Omental fat pad (tissue), 4 donors: Measurements from ENCODE around the gene USP7. TPM values are rescaled to one million over a fixed set of nuclear protein-coding genes. Genes with fewer than 3 reads are reported as not detected.

Experiments
- ATAC-seq: fragments of 150-250 bp; one replicate; pipeline ENCODE4 v1.9.1; 2016; ENCODE audit warnings: mild to moderate bottlenecking, moderate library complexity; ENCODE audit not compliant: low FRiP score
- DNase-seq: peaks from one replicate; pipeline ENCODE4 v3.0.0-alpha.2; 2019; ENCODE audit warnings: low spot score
- CTCF ChIP-seq, 3 donors: fragments of 450-650 bp; IDR thresholded peaks; one replicate each; pipeline ENCODE4 v1.5.1; 2016 to 2017; ENCODE audit warnings: antibody characterized with exemption in 3 of 3, mild to moderate bottlenecking in 3 of 3, moderate library complexity in 2 of 3
- total RNA-seq, 4 donors: library from RNA; depleted of rRNA; stranded (reverse); fragments of >200 nt; gene quantifications; one replicate each; pipeline ENCODE4 v1.1.0, GENCODE V29; 2016

Gene USP7
- total RNA-seq, 4 donors from 2014 or later: 71.2 to 138 (median 97.0) TPM

DNA sequence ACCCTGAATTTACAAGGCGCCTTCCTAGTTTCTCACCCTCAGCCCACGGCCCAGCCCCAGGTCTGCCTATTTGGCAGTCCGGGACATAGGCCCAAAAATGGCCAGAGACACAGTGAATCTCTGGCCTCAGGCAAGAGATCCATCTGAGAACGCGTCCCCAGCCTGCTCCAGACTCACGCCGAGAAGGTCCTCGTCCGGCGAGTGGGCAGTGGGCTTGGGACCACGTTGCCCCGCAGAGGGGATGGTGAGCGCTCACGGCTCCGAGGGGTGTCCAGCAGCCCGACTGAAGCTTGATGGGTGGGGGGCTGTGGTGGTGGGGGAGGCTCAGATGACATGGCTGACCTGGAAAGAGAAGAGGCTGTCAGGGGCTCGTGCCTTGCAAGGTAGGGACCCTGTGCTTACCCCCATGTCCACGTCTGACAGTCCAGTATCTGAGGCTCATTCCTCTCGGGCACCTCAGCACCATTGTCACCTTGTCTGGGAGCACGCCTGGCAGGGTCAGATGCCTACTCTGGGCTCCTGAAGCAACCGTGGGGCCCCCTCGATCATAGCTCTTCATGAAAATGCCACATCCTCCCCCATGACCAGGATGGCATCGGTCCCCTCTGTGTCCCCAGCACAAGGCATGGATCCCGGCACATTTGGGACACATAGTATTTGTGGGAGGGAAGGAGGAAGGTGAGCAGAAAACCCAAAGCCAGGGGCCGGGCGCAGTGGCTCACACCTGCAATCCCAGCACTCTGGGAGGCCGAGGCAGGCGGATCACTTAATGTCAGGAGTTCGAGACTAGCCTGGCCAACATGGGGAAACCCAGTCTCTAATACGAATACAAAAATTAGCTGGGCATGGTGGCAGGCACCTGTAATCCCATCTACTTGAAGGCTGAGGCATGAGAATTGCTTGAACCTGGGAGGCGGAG lies 104.5 kb downstream of the USP7 start:
- ATAC-seq (no peak), DNase-seq (no peak)
- no peak for TF ChIP-seq CTCF (IDR thresholded peaks at IDR 0.05)

GRCh38 chr16:8855972-8856371 lies 107.7 kb downstream of the USP7 start:
- no peak for DNase-seq
- ATAC-seq: no peak
- TF ChIP-seq CTCF (IDR thresholded peaks at IDR 0.05): no peak

GRCh38 chr16:8855051-8855786 lies 108.5 kb downstream of the USP7 start:
- TF ChIP-seq CTCF (IDR thresholded peaks at IDR 0.05): no peak
- peak; percentile 20 for DNase-seq
- no peak for ATAC-seq

- TF ChIP-seq CTCF (IDR thresholded peaks at IDR 0.05): no peak
- ATAC-seq (no peak), DNase-seq (peak; percentile 22)
These were observed 109.3 kb downstream of the USP7 start for GRCh38 chr16:8854298-8854948.

DNA sequence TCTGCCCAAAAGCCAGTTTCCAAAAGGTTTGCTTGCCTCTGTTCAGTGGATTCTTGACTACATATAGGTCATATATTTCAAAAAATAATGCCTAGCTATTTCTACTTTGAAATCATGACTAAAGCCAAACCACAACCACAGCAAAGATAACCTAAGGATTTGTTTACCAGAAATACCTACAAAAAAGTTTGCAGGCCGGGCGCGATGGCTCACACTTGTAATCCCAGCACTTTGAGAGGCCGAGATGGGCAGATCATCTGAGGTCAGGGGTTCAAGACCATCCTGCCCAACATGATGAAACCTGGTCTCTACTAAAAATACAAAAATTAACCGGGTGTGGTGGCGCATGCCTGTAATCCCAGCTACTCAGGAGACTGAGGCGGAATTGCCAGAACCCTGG lies 110.1 kb downstream of the USP7 start:
- ATAC-seq (no peak), DNase-seq (peak; percentile 14)
- TF ChIP-seq CTCF (IDR thresholded peaks at IDR 0.05): no peak

DNA sequence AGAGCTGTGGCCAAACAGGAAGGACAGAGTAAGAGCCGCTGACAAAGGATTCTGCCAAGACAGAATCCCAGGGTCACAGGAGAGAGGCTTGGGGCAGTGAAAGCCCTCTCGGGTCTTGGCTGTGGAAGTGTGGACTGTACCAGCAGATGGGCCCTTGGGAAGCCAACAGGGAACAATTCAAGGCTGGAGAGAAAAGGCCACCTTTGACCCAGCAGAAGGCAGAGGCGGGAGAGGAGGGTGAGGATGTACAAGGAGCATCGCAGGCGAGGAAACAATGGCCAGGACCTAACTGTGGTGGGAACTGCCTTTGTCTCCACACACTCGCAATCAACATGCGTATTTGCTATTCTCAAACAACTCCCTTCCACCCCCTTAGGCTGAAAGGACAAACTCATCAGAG lies 110.6 kb downstream of the USP7 start:
- no peak for DNase-seq
- no peak for ATAC-seq
- TF ChIP-seq CTCF (IDR thresholded peaks at IDR 0.05): no peak
